ENCODE measurements around the gene LYRM4.
A peak's percentile ranks its signal among the peaks of the same experiment; 100 is the strongest.

LYRM4 gene

DNA sequence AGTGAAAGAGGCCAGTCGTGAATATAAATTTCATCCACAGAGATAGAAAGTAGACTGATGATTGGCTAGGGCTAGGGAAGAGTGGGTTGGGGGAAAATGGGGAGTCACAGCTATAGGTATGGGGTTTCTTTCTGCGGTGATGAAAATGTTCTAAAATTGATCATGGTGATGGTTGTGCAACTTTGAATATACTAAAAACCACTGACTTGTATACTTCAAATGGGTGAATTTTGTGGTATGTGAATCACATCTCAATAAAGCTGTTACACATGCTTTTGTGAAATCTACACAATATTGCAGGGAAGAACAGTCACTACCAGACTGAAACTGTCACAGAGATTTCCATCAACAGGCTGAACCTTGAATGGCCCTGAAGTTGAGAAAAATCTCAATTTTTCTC lies 61.5 kb downstream of the LYRM4 start:
- Mint-ChIP-seq H3K4me1 (peaks cover 11% of the 10 kb centered on the region), H3K4me3 (no peak overlapping the region), H3K27me3 (no peaks in the 10 kb centered on the region), H3K27ac (no peak overlapping the region), H3K9me3 (no peaks in the 10 kb centered on the region), H3K36me3 (ENCODE audit: low read depth) (peaks cover 18% of the 10 kb centered on the region)
- peak; percentile 65 for ATAC-seq
- no peak for DNase-seq

DNA sequence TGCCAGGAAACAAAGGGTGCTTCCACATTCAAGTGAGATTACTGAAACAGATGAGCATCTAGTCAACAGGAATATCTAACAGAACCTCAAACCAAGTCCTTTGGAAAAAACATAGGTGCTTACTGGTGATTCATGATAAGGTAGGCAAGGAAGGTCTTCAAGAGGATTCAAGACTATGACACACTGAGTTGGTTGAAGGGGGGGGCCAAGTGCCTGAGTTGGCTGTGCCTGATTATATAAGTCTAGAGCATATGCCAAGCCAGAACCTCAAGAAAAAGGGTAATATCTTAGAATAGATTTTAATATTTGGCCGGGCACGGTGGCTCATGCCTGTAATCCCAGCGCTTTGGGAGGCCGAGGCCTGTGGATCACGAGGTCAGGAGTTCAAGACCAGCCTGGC lies 63.7 kb downstream of the LYRM4 start:
- H3K4me3 Mint-ChIP-seq, result no peak overlapping the region
- H3K27ac Mint-ChIP-seq, result no peak overlapping the region
- DNase-seq, result no peak
- peaks cover 11% of the 10 kb centered on the region for H3K4me1 Mint-ChIP-seq
- H3K27me3 Mint-ChIP-seq, result no peaks in the 10 kb centered on the region
- peaks cover 18% of the 10 kb centered on the region for H3K36me3 Mint-ChIP-seq (ENCODE audit: low read depth)
- no peaks in the 10 kb centered on the region for H3K9me3 Mint-ChIP-seq
- no peak for ATAC-seq

DNA sequence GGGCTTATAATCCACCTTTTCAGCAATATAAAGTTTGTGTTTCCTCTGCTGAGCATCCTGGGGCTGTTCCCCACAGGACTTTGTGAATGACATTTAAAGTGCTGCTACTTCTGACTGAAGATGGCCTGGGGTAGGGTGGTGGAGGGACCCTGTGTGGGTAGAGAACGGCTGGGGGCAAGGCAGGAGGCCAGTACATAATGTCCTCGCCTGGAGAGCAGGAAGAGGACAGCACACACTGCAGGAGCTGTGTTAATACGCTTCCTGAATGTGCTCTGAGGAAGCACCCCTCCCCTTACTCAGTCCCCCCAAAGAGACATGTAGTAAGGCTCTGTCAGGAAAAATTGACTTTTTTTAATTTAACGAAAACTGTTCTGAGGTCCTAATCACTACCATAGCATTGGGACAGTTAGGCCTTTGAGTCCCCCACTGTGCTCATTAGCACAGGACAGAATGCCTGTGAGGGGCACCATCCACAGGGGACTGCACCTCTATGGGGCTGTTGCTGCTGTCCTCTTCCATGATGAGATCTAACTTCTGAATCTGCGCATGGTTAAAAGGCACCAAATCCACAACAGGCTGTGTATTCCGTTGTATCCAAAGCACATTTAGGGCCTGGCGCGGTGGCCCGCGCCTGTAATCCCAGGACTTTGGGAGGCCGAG lies 68.5 kb downstream of the LYRM4 start:
- no peaks in the 10 kb centered on the region for H3K27me3 Mint-ChIP-seq
- no peaks in the 10 kb centered on the region for H3K9me3 Mint-ChIP-seq
- no peak overlapping the region for H3K4me3 Mint-ChIP-seq
- no peak for DNase-seq
- H3K36me3 Mint-ChIP-seq (ENCODE audit: low read depth), result peaks cover 16% of the 10 kb centered on the region
- H3K27ac Mint-ChIP-seq, result no peak overlapping the region
- no peak for ATAC-seq
- H3K4me1 Mint-ChIP-seq, result no peaks in the 10 kb centered on the region

DNA sequence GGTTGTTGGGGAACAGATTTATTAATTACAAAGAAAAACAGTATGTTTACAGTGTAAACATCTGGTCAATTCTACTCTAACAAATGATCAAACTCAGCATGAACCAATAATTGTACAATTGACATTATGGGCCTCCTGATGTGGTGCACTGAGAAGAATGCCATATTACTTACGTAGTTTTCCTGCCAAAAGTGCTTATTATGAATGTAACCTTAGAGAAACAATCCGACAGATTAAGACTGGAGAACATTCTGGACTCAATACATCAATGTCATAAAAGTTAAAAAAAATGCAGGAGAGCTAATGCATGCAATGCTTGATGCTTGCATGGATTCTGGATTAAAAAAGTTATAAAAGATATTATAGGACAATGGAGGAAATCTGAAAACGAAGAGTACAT lies 69.0 kb downstream of the LYRM4 start:
- ATAC-seq, result no peak
- H3K9me3 Mint-ChIP-seq, result no peaks in the 10 kb centered on the region

DNA sequence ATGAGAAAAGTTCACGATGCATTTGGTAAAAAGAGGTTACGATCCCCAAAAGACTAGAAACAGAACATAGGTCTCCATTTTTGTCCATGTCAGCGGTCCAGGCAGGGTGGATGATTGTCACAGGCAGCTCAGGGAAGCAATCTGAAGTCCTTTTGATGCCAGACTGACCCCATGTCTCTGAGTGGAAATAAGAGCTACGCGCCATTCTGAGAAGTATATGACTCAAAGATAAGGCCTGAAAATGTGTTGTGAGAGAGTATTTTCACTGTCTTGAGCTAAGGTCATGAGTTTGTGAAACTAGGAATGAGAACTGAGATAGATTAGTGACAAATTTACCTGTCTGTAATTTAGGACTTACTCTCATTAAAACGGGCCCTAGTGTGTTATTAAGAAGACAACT lies 69.5 kb downstream of the LYRM4 start:
- no peaks in the 10 kb centered on the region for H3K27me3 Mint-ChIP-seq
- H3K4me3 Mint-ChIP-seq, result no peak overlapping the region
- no peak overlapping the region for H3K27ac Mint-ChIP-seq
- H3K4me1 Mint-ChIP-seq, result no peaks in the 10 kb centered on the region
- no peak for ATAC-seq
- no peaks in the 10 kb centered on the region for H3K9me3 Mint-ChIP-seq
- peaks cover 8% of the 10 kb centered on the region for H3K36me3 Mint-ChIP-seq (ENCODE audit: low read depth)
- no peak for DNase-seq

More for the DNA sequence above, 69.0 kb downstream of the LYRM4 start:
- Mint-ChIP-seq H3K4me3 (no peak overlapping the region), H3K27me3 (no peaks in the 10 kb centered on the region), H3K36me3 (ENCODE audit: low read depth) (peaks cover 12% of the 10 kb centered on the region), H3K4me1 (no peaks in the 10 kb centered on the region), H3K27ac (no peak overlapping the region)
- no peak for DNase-seq

DNA sequence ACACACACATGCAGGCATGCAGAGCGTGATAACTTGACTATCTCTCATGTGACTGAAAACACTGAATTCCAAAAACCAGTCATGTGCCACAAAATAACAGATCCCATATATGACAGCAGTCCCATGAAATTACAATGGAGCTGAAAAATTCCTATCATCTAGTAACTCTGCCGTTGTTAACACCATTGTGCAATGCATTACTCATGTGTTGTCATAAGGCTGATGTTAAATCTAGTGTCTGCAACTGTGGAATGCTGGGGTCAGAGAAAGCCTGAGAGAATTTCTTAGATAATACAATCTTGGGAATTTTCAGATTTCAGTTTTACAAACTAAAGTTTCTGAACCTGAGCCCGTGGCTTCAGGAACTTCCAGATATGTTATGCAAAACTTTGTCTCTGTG lies 70.2 kb downstream of the LYRM4 start:
- no peak overlapping the region for H3K4me3 Mint-ChIP-seq
- no peak overlapping the region for H3K27ac Mint-ChIP-seq
- no peaks in the 10 kb centered on the region for H3K9me3 Mint-ChIP-seq
- peaks cover 2% of the 10 kb centered on the region for H3K36me3 Mint-ChIP-seq (ENCODE audit: low read depth)
- H3K4me1 Mint-ChIP-seq, result no peaks in the 10 kb centered on the region
- no peak for ATAC-seq
- DNase-seq, result no peak
- no peaks in the 10 kb centered on the region for H3K27me3 Mint-ChIP-seq

DNA sequence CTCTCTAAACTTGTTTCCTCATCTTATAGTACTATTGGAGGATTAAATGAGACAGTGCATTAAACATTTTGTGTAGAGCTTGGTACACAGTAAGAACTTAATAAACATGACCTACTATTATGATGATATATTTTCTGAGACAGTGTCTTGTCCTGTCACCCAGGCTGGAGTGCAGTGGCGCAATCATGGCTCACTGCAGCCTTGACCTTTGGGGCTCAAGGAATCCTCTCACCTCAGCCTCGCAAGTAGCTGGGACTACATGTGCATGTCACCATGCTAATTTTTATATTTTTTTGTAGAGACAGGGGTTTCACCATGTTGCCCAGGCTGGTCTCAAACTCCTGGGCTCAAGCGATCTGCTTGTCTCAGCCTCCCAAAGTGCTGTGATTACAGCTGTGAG lies 72.1 kb downstream of the LYRM4 start:
- ATAC-seq, result no peak
- DNase-seq, result no peak
- no peak overlapping the region for H3K27ac Mint-ChIP-seq
- no peaks in the 10 kb centered on the region for H3K27me3 Mint-ChIP-seq
- no peaks in the 10 kb centered on the region for H3K9me3 Mint-ChIP-seq
- no peaks in the 10 kb centered on the region for H3K36me3 Mint-ChIP-seq (ENCODE audit: low read depth)
- H3K4me1 Mint-ChIP-seq, result no peaks in the 10 kb centered on the region
- H3K4me3 Mint-ChIP-seq, result no peak overlapping the region

DNA sequence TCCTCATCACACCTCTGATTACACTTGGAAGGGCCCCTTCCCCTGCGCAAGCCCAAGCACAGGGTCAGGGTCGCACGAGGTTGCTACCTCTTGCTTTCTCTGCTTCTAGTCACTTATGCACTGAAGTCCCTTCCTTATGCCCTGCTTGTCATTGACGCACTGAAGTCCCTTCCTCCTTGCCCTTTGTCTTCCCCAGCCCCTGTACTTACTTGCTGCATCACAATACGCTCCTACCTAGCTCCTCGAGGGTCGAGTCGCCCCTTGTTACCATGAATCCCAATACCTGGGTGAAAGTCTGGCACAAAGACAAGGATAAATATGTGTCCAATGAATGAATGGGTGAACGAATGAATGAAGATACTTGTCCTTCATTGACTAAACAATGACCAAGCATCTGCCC lies 75.9 kb downstream of the LYRM4 start:
- ATAC-seq, result no peak
- Mint-ChIP-seq H3K4me1 (no peaks in the 10 kb centered on the region), H3K27ac (no peak overlapping the region), H3K4me3 (no peak overlapping the region), H3K36me3 (ENCODE audit: low read depth) (peaks cover 4% of the 10 kb centered on the region), H3K27me3 (no peaks in the 10 kb centered on the region), H3K9me3 (no peaks in the 10 kb centered on the region)
- DNase-seq, result no peak

DNA sequence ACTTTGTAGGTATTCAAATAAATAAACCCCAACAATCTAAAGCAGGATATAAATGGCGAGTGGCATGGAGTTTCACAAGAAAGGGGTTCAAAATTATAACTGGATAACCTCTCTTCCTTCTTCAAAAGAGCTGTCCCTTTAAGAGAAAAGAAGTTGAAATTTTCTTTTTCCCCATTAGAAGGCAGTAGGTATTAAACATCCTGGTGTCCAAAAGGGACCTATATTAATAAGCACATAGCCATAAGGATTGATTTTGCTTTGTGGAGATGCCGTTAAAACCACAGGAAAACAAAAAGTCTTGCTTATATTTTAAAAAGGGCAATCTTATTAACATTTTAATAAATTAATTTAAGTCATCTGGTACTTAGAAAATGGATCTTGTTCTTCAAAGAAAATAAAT lies 76.5 kb downstream of the LYRM4 start:
- H3K36me3 Mint-ChIP-seq (ENCODE audit: low read depth), result peaks cover 4% of the 10 kb centered on the region
- no peaks in the 10 kb centered on the region for H3K27me3 Mint-ChIP-seq
- H3K4me3 Mint-ChIP-seq, result no peak overlapping the region
- DNase-seq (no peak), ATAC-seq (no peak)
- no peaks in the 10 kb centered on the region for H3K9me3 Mint-ChIP-seq
- H3K4me1 Mint-ChIP-seq, result peaks cover 4% of the 10 kb centered on the region
- no peak overlapping the region for H3K27ac Mint-ChIP-seq

DNA sequence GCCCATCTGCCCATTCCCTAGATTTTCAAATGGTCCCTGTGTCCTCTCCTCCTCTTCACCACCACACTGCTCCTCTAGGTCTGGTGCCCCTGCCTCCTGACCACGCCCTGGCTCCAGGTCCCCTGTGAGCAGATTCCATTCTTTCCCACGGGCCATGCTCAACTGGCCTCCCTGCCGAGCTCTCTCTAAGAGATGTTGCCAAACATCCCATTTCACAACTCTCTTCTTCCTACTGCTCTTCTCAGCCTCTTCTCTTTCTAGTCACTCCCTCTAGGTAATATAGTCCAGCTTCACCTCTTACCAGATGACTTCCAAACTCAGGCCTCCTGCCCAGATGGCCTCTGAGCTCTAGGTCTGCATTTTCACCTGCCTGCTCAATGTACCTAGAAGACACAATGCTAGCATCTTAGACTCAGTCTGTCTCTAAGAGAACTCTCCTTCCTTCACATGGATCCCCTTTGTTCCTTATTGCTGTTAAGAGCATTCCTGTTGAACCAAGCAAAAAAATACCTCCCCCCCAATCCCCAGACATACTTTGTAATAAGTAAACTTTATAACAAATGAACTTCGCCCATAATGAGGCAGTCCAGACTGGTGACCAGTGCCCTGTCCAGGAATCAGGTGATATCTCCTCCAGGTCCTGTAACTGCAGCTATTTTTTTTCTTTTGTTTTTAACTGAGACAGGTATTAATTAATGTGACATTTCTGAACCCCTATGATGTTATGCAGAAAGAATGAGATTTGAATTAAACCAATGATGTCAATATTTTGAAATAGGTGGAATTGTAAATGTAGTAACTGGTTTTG lies 79.0 kb downstream of the LYRM4 start:
- DNase-seq, result no peak
- Mint-ChIP-seq H3K27me3 (no peaks in the 10 kb centered on the region), H3K4me1 (peaks cover 22% of the 10 kb centered on the region), H3K4me3 (no peak overlapping the region), H3K27ac (no peak overlapping the region), H3K36me3 (ENCODE audit: low read depth) (peaks cover 4% of the 10 kb centered on the region), H3K9me3 (no peaks in the 10 kb centered on the region)
- no peak for ATAC-seq

DNA sequence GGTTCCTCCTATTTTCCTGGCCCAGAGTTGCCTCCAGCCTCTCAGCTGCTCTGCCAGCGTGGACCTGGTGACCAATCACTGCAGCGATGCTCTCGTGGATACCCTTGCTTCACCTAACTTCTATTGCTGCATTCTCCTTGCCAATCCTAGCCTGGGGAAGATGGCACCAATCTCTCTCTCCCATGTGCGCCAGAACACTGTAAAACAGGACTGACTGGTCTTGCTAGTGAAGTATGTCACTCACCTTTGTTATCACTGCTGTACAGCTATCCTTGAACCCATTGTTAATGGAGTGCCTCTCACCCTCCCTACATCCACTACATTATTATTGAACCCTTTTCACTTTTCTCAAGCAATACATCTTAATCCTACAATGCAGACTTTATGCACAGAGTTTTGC lies 80.1 kb downstream of the LYRM4 start:
- no peaks in the 10 kb centered on the region for H3K9me3 Mint-ChIP-seq
- ATAC-seq, result no peak
- H3K4me1 Mint-ChIP-seq, result peaks cover 33% of the 10 kb centered on the region
- H3K27ac Mint-ChIP-seq, result no peak overlapping the region
- no peak for DNase-seq
- peaks cover 6% of the 10 kb centered on the region for H3K36me3 Mint-ChIP-seq (ENCODE audit: low read depth)
- H3K27me3 Mint-ChIP-seq, result no peaks in the 10 kb centered on the region
- H3K4me3 Mint-ChIP-seq, result no peak overlapping the region

DNA sequence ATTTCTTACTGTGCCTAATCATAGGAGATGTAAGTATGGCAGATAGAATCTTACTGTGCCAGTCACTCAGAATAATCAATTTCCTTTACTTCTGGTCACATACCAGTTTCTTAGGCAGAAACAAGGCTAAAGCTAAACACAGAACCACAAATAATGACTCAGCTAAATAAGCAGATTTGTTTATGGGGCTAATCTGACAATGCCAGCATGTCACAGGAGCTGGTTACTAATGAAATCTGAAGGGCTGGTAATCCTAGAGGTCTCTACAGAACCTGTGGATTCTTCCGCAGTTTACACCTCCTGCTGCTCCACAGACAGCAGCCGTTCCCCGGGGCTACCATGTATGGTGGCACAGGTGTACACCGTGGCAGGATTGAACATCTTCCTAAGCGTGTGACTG lies 80.8 kb downstream of the LYRM4 start:
- H3K9me3 Mint-ChIP-seq, result no peaks in the 10 kb centered on the region
- no peak overlapping the region for H3K27ac Mint-ChIP-seq
- peaks cover 40% of the 10 kb centered on the region for H3K4me1 Mint-ChIP-seq

DNA sequence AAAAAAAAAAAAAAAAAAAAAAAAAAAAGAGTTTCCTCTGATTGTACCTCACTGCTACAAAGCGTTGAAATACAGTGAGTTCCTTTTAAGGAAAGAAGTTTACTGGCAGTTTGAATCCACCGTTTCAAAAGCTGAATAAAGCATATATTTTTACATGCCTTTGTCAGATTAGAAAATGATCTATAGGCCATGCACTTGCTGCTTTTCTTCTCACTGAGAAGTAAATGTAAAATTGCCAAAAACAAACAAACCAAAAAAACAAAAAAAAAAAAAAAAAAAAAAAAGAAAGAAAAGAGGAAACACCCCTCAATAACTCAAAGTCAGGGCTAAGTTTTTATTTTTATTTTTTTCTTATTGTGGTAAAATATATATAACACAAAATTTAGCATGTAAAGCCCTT lies 81.9 kb downstream of the LYRM4 start:
- no peak overlapping the region for H3K27ac Mint-ChIP-seq

More for the DNA sequence above, 80.8 kb downstream of the LYRM4 start:
- Mint-ChIP-seq H3K36me3 (ENCODE audit: low read depth) (peaks cover 7% of the 10 kb centered on the region), H3K27me3 (no peaks in the 10 kb centered on the region), H3K4me3 (no peak overlapping the region)
- ATAC-seq (no peak), DNase-seq (no peak)

DNA sequence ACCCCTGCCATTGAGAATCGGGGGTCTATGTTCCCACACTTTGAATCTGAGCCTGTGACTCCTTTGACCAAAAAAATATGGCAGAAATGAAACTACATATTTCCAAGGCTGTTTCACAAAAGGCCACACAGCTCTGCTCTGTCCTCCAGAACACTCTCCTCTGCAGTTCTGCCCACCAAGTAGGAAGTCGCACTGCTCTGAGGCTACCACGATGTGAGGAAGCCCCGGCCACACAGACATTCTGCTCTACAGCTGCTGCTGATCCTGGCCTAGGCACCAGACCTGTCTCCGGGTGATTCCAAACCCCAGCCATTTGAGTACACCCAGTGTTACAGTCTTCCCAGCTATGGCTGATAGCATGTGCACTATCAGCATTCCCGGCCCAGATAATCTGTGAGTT lies 85.1 kb downstream of the LYRM4 start:
- peak overlapping the region; percentile 86 for H3K27ac Mint-ChIP-seq
- H3K4me1 Mint-ChIP-seq, result peaks cover 56% of the 10 kb centered on the region
- no peaks in the 10 kb centered on the region for H3K27me3 Mint-ChIP-seq
- H3K9me3 Mint-ChIP-seq, result no peaks in the 10 kb centered on the region
- H3K36me3 Mint-ChIP-seq (ENCODE audit: low read depth), result peaks cover 2% of the 10 kb centered on the region
- DNase-seq (peak; percentile 10), ATAC-seq (no peak)
- no peak overlapping the region for H3K4me3 Mint-ChIP-seq

More for the DNA sequence above, 81.9 kb downstream of the LYRM4 start:
- ATAC-seq, result no peak
- no peaks in the 10 kb centered on the region for H3K9me3 Mint-ChIP-seq
- H3K27me3 Mint-ChIP-seq, result no peaks in the 10 kb centered on the region
- H3K36me3 Mint-ChIP-seq (ENCODE audit: low read depth), result peaks cover 7% of the 10 kb centered on the region
- peaks cover 51% of the 10 kb centered on the region for H3K4me1 Mint-ChIP-seq
- no peak overlapping the region for H3K4me3 Mint-ChIP-seq
- DNase-seq, result no peak

DNA sequence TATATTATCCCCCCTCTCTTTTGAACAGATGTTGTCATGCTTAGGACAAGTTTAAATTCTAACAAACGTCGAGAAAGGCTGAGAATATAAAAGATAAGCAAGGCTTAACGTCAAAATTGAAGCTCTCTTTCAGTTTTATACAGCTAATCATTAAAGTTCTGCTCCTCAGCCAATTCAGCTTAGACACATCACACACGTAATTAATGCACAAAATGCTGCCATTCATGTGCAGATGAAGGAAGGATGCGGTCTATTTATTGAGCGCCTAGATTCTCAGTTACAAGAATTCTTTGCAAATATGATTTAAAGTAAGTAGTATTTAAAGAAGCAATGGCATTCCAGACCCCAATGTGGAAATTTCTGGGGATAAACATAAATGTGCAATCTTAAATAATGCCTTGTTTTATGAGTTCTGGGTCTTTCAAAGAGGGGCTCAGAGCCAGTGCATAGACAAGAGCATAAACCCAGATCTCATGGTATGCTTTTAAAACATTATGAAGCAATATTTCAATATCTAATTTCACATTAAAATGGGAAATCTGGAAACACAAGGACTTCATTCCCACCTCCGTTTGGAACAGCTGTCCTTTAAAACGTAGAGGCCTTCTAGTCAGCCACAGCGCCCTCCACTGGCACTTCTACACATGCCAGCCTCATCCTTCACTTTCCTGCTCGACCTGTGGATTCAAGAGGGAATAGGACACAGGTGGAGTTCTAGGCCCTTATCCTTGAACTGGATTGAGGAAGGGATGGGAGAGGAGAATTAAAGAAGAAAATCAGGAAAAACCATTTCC lies 85.8 kb downstream of the LYRM4 start:
- Mint-ChIP-seq H3K36me3 (ENCODE audit: low read depth) (peaks cover 2% of the 10 kb centered on the region), H3K27ac (peak overlapping the region; percentile 86), H3K27me3 (no peaks in the 10 kb centered on the region), H3K4me1 (peaks cover 56% of the 10 kb centered on the region), H3K9me3 (no peaks in the 10 kb centered on the region), H3K4me3 (peak overlapping the region; percentile 61)
- ATAC-seq (no peak), DNase-seq (peak; percentile 22)
